Upper lobe of left lung (tissue), 4 donors: ENCODE results near the gene CSH2.
"Not testable (repeated sequence)": the region's sequence is repeated elsewhere in the genome, so short reads cannot be mapped to it uniquely, and the experiment has no call there.

Experiments
- CTCF ChIP-seq, 6 experiments: fragments of 450-650 bp in 4 of 6; fragments of 200-600 bp in 2 of 6; sonication (generic) in 2 of 6; IDR thresholded peaks; one replicate each; pipeline ENCODE4 v1.5.1; 2016 to 2019; ENCODE audit warnings: antibody characterized with exemption in 6 of 6
- EP300 ChIP-seq, 4 donors: sonication (generic); formaldehyde crosslinking; IDR thresholded peaks; one replicate each; pipeline ENCODE4 v1.5.1; 2017; ENCODE audit warnings: antibody characterized with exemption in 4 of 4, control low read depth in 2 of 4
- POLR2A ChIP-seq, 4 donors: fragments of 450-650 bp; IDR thresholded peaks; one replicate each; pipeline ENCODE4 v1.5.1; 2016 to 2017; ENCODE audit warnings: antibody characterized with exemption in 4 of 4, mild to moderate bottlenecking in 2 of 4
- POLR2AphosphoS5 ChIP-seq, 2 donors: sonication (generic); formaldehyde crosslinking; IDR thresholded peaks; one replicate each; pipeline ENCODE4 v1.5.1; 2017; ENCODE audit warnings: antibody characterized with exemption in 2 of 2

- TF ChIP-seq CTCF, EP300, POLR2A, POLR2AphosphoS5 (IDR thresholded peaks at IDR 0.05): not testable (repeated sequence)
Observed at GRCh38 chr17:63882626-63883126, 9.2 kb upstream of the CSH2 start.
